H1 (cell line): ENCODE measurements around the gene SFRP2. TPM values are rescaled to one million over a fixed set of nuclear protein-coding genes. Genes with fewer than 3 reads are reported as not detected.

Experiments
- CTCF ChIA-PET: fragments of 300-600 bp; sonication (Branson Sonifier 250); formaldehyde crosslinking; loops from one replicate; lab custom pipeline; 2021; ENCODE audit not compliant: partially characterized antibody; lab: Charles Lee
- POLR2A ChIA-PET: fragments of 300-600 bp; sonication (Branson Sonifier 250); formaldehyde crosslinking; loops from one replicate; lab custom pipeline; 2021; ENCODE audit warnings: inconsistent platforms; ENCODE audit not compliant: partially characterized antibody; lab: Charles Lee
- DNase-seq, 2 experiments: peaks; one replicate each; pipeline versions ENCODE4 v3.0.0 to v3.0.0-alpha.2; 2010 to 2022; ENCODE audit warnings: low spot score in 2 of 2, low read depth in 1 of 2, mixed read lengths in 1 of 2
- FAIRE-seq: peaks from 2 replicates; lab custom pipeline; 2011; peaks lifted over from hg19 to GRCh38; lab: Jason Lieb, UNC
- H2AFZ ChIP-seq: 2 replicates; pipeline ENCODE4 v1.8.1; 2012; ENCODE audit warnings: low read length, inconsistent platforms
- H2AK5ac ChIP-seq: 2 replicates; pipeline ENCODE4 v1.6.1; 2013; ENCODE audit warnings: low read depth, low read length
- H2BK120ac ChIP-seq: replicated peaks from 2 replicates; pipeline ENCODE3; 2013; ENCODE audit warnings: low read depth, low read length, inconsistent platforms
- H2BK12ac ChIP-seq: 2 replicates; pipeline ENCODE4 v1.6.1; 2013; ENCODE audit warnings: low read depth, low read length
- H2BK15ac ChIP-seq: 2 replicates; pipeline ENCODE4 v1.6.1; 2013; ENCODE audit warnings: low read length
- H2BK20ac ChIP-seq: 2 replicates; pipeline ENCODE4 v1.6.1; 2013; ENCODE audit warnings: low read length
- H2BK5ac ChIP-seq: 2 replicates; pipeline ENCODE4 v1.6.1; 2013; ENCODE audit warnings: low read depth, low read length
- H3K14ac ChIP-seq: 2 replicates; pipeline ENCODE4 v1.6.1; 2013; ENCODE audit warnings: inconsistent platforms; ENCODE audit not compliant: insufficient read length
- H3K18ac ChIP-seq: 2 replicates; pipeline ENCODE4 v1.6.1; 2013; ENCODE audit warnings: low read length; ENCODE audit errors: extremely low read depth
- H3K23ac ChIP-seq: 2 replicates; pipeline ENCODE4 v1.6.1; 2013; ENCODE audit warnings: inconsistent platforms; ENCODE audit not compliant: insufficient read length
- H3K23me2 ChIP-seq: 2 replicates; pipeline ENCODE4 v1.6.1; 2013; ENCODE audit warnings: low read depth, low read length
- H3K27ac ChIP-seq: 2 replicates; pipeline ENCODE4 v1.6.1; 2011; ENCODE audit warnings: low read depth, low read length, inconsistent platforms
- H3K27me3 ChIP-seq, 4 experiments: replicated peaks in 1 of 4; 1 replicate in 1 of 4; 2 replicates in 3 of 4; pipeline versions ENCODE4 v1.6.1 to v1.8.1; 2011 to 2013; ENCODE audit warnings: low read length in 3 of 4, mild to moderate bottlenecking in 3 of 4, inconsistent platforms in 2 of 4, mixed read lengths in 2 of 4, moderate library complexity in 1 of 4; ENCODE audit not compliant: control insufficient read depth in 3 of 4, insufficient read depth in 3 of 4; ENCODE audit errors: extremely low read depth in 1 of 4
- H3K36me3 ChIP-seq, 4 experiments: 2 replicates each; pipeline versions ENCODE4 v1.6.1 to v1.8.1; 2011 to 2013; ENCODE audit warnings: mild to moderate bottlenecking in 4 of 4, low read length in 3 of 4, moderate library complexity in 2 of 4, control low read depth in 1 of 4, inconsistent platforms in 1 of 4; ENCODE audit not compliant: insufficient read depth in 4 of 4, control insufficient read depth in 2 of 4
- H3K4ac ChIP-seq: replicated peaks from 2 replicates; pipeline ENCODE3; 2013; ENCODE audit warnings: low read length, low read depth, mixed read lengths, inconsistent platforms; ENCODE audit not compliant: insufficient read length
- H3K4me1 ChIP-seq, 4 experiments: replicated peaks in 1 of 4; 1 replicate in 1 of 4; 2 replicates in 3 of 4; pipeline versions ENCODE4 v1.6.1 to v1.8.1; 2011 to 2013; ENCODE audit warnings: low read length in 3 of 4, inconsistent platforms in 2 of 4, mixed read lengths in 1 of 4; ENCODE audit not compliant: insufficient read depth in 4 of 4, control insufficient read depth in 3 of 4
- H3K4me2 ChIP-seq, 2 experiments: 2 replicates each; pipeline versions ENCODE4 v1.6.1 to v1.8.1; 2011 to 2013; ENCODE audit warnings: low read depth in 2 of 2, low read length in 2 of 2, control low read depth in 1 of 2, inconsistent platforms in 1 of 2, mild to moderate bottlenecking in 1 of 2; ENCODE audit not compliant: insufficient read depth in 1 of 2
- H3K4me3 ChIP-seq, 4 experiments: fragments of 200-600, 300-600 bp in 1 of 4; sonication (generic), shearing (Covaris generic), sonication (Bioruptor Twin) in 1 of 4; 2 replicates each; pipeline versions ENCODE4 v1.5.1 to v1.8.1; 2011 to 2016; ENCODE audit warnings: low read length in 4 of 4, low read depth in 3 of 4, control low read depth in 2 of 4, inconsistent platforms in 2 of 4, mild to moderate bottlenecking in 2 of 4, mixed read lengths in 1 of 4, moderate library complexity in 1 of 4; ENCODE audit not compliant: insufficient read depth in 2 of 4; ENCODE audit errors: extremely low read depth in 1 of 4
- H3K56ac ChIP-seq: replicated peaks from 2 replicates; pipeline ENCODE3; 2013; ENCODE audit warnings: low read depth, mild to moderate bottlenecking, mixed read lengths, low read length, inconsistent platforms; ENCODE audit not compliant: insufficient read length
- H3K79me1 ChIP-seq: 2 replicates; pipeline ENCODE4 v1.6.1; 2013; ENCODE audit warnings: low read depth, low read length, control low read depth
- H3K79me2 ChIP-seq, 2 experiments: 2 replicates each; pipeline versions ENCODE4 v1.6.1 to v1.8.1; 2012 to 2013; ENCODE audit warnings: low read length in 2 of 2, mild to moderate bottlenecking in 2 of 2, inconsistent platforms in 1 of 2; ENCODE audit not compliant: insufficient read depth in 2 of 2, control insufficient read depth in 1 of 2
- H3K9ac ChIP-seq, 4 experiments: replicated peaks in 1 of 4; 1 replicate in 1 of 4; 2 replicates in 3 of 4; pipeline versions ENCODE4 v1.6.1 to v1.8.1; 2011 to 2013; ENCODE audit warnings: low read depth in 3 of 4, low read length in 3 of 4, control low read depth in 2 of 4, mild to moderate bottlenecking in 2 of 4, moderate library complexity in 2 of 4, inconsistent platforms in 1 of 4; ENCODE audit errors: extremely low read depth in 1 of 4
- H3K9me3 ChIP-seq, 2 experiments: 2 replicates each; pipeline versions ENCODE4 v1.6.1 to v1.8.1; 2012 to 2013; ENCODE audit warnings: mild to moderate bottlenecking in 2 of 2, moderate library complexity in 2 of 2, control low read depth in 1 of 2, inconsistent platforms in 1 of 2, low read depth in 1 of 2, low read length in 1 of 2, mixed read lengths in 1 of 2; ENCODE audit not compliant: insufficient read depth in 2 of 2
- H4K20me1 ChIP-seq, 2 experiments: replicated peaks in 1 of 2; 2 replicates each; pipeline versions ENCODE3 to v1.8.1; 2011 to 2013; ENCODE audit warnings: inconsistent platforms in 2 of 2, low read length in 2 of 2, mild to moderate bottlenecking in 1 of 2; ENCODE audit not compliant: insufficient read depth in 2 of 2, control insufficient read depth in 1 of 2
- H4K5ac ChIP-seq: 2 replicates; pipeline ENCODE4 v1.6.1; 2013; ENCODE audit warnings: low read length, low read depth, mixed read lengths, inconsistent platforms; ENCODE audit not compliant: insufficient read length
- H4K8ac ChIP-seq: 2 replicates; pipeline ENCODE4 v1.8.0; 2013; ENCODE audit warnings: mild to moderate bottlenecking, moderate library complexity, low read length, inconsistent platforms; ENCODE audit not compliant: insufficient read depth; ENCODE audit errors: extremely low read depth
- H4K91ac ChIP-seq: replicated peaks from 2 replicates; pipeline ENCODE3; 2013; ENCODE audit warnings: low read length, mixed read lengths, inconsistent platforms; ENCODE audit not compliant: insufficient read length
- CBX8 ChIP-seq: fragments of 300-800, 300-1000 bp; sonication (generic); IDR thresholded peaks from 2 replicates; pipeline ENCODE4 v1.7.1; 2016; ENCODE audit warnings: low read depth, low read length, borderline replicate concordance
- CTBP2 ChIP-seq: IDR thresholded peaks from 2 replicates; pipeline ENCODE4 v1.7.0; 2011; ENCODE audit warnings: borderline replicate concordance, mild to moderate bottlenecking, moderate library complexity, mixed read lengths, low read length; ENCODE audit not compliant: insufficient read depth, insufficient read length
- EP300 ChIP-seq, 2 experiments: IDR thresholded peaks; 1 replicate in 1 of 2; 2 replicates in 1 of 2; pipeline ENCODE4 v1.6.1; 2011 to 2012; ENCODE audit warnings: low read depth in 2 of 2, low read length in 2 of 2, mild to moderate bottlenecking in 2 of 2, borderline replicate concordance in 1 of 2, inconsistent platforms in 1 of 2, moderate library complexity in 1 of 2
- PHF8 ChIP-seq: fragments of 200-600 bp; sonication (generic); conservative IDR thresholded peaks from 2 replicates; pipeline ENCODE4 v1.7.1; 2012; ENCODE audit warnings: low read depth, mild to moderate bottlenecking, inconsistent platforms, low read length, moderate library complexity
- RFX5 ChIP-seq: IDR thresholded peaks from 2 replicates; pipeline ENCODE4 v1.6.1; 2011; ENCODE audit warnings: low read depth, low read length, improper control_type of control experiment, borderline replicate concordance
- SIN3A ChIP-seq, 2 experiments: IDR thresholded peaks in 1 of 2; conservative IDR thresholded peaks in 1 of 2; 2 replicates each; pipeline ENCODE4 v1.6.1; 2011 to 2012; ENCODE audit warnings: low read length in 2 of 2, improper control_type of control experiment in 1 of 2, low read depth in 1 of 2, mild to moderate bottlenecking in 1 of 2
- SP2 ChIP-seq: IDR thresholded peaks from 2 replicates; pipeline ENCODE4 v1.6.1; 2012; ENCODE audit warnings: mild to moderate bottlenecking, low read length, inconsistent platforms
- SUZ12 ChIP-seq: fragments of 200-600 bp; sonication (generic); IDR thresholded peaks from 2 replicates; pipeline ENCODE4 v1.6.1; 2012; ENCODE audit warnings: mild to moderate bottlenecking, inconsistent platforms, low read length, moderate library complexity, mixed read lengths
- TAF7 ChIP-seq: optimal IDR thresholded peaks from 2 replicates; pipeline ENCODE3; 2011; ENCODE audit warnings: low read depth, mild to moderate bottlenecking, inconsistent platforms, low read length, moderate library complexity, borderline replicate concordance
- TBP ChIP-seq: IDR thresholded peaks from 2 replicates; pipeline ENCODE4 v1.6.1; 2011; ENCODE audit warnings: low read depth, low read length, improper control_type of control experiment
- TCF12 ChIP-seq: IDR thresholded peaks from 2 replicates; pipeline ENCODE4 v1.6.1; 2011; ENCODE audit warnings: low read depth, mild to moderate bottlenecking, low read length
- polyA plus RNA-seq, 7 experiments: library from polyadenylated mRNA; depleted of rRNA in 3 of 7; stranded (reverse) in 5 of 7; unstranded in 2 of 7; fragments of >200 nt in 5 of 7; fragments of 200-250 nt in 2 of 7; gene quantifications; 1 replicate in 5 of 7; 2 replicates in 1 of 7; 4 replicates in 1 of 7; pipeline versions ENCODE4 v1.2.1 to v1.2.3, GENCODE V29; 2011 to 2013; ENCODE audit warnings: missing spikeins in 2 of 7, mixed read lengths in 2 of 7
- total RNA-seq: library from RNA; stranded (reverse); fragmentation: NEBNext Ultra II Directional; extraction: Animal tissue kit (Norgen Biotek cat#: 25700); gene quantifications from 2 replicates; pipeline ENCODE4 v1.2.1, GENCODE V29; 2021
- TF ChIP-seq, protein P1 (sequence below): IDR thresholded peaks from 2 replicates; pipeline ENCODE4 v1.6.1; 2012; ENCODE audit warnings: inconsistent platforms
- TF ChIP-seq, protein P2 (sequence below): IDR thresholded peaks from 2 replicates; pipeline ENCODE4 v1.6.1; 2011; ENCODE audit warnings: low read depth, mild to moderate bottlenecking, low read length; ENCODE audit not compliant: insufficient read depth

SFRP2 gene
- total and polyA plus RNA-seq, 2 of the 8 experiments (the other 6 are each of a cell fraction or from before 2014, with no cell fraction given): 108 to 342 TPM

DNA sequence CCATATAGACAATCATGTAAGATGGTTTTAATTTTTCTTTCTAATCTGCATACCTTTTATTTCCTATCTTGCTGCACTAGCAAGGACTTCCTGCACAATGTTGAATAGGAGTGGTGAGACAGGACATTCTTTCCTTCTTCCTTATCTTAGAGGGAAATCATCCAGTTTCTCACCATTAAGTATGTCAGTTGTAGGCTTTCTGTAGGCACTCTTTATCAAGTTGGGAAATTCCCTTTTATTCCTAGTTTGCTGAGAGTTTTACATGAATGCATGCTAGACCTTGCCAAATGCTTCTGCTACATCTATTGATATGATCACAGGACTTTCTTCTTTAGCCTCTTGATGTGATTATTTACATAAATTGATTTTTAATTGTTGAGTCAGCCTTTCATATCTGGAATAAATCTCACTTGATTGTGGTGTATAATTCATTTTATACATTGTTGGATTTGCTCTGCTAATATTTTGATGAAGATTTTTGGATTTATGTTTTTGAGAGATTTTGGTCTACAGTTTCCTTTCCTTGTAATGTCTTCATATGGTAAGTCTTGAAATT, 52.9 kb downstream of the SFRP2 start:
- DNase-seq: no peak
- no peak overlapping the region for H2BK5ac ChIP-seq
- H3K9ac ChIP-seq: no peak overlapping the region
- ChIA-PET CTCF (no interaction called here), POLR2A (no interaction called here)
- H3K4me3 ChIP-seq: no peak overlapping the region
- H2BK12ac ChIP-seq: no peak overlapping the region
- H3K27ac ChIP-seq: no peak overlapping the region
- H3K79me1 ChIP-seq: no peaks in the 10 kb centered on the region
- H3K4ac ChIP-seq: no peak overlapping the region
- H3K23ac ChIP-seq: no peak overlapping the region
- no peak overlapping the region for H2BK15ac ChIP-seq
- H3K23me2 ChIP-seq: no peaks in the 10 kb centered on the region
- peaks cover 4% of the 10 kb centered on the region in 2 experiments; a peak in 2 of 4 replicates for H3K9me3 ChIP-seq
- H2AK5ac ChIP-seq: no peak overlapping the region
- H4K20me1 ChIP-seq: no peaks in the 10 kb centered on the region
- no peak overlapping the region for H2AFZ ChIP-seq
- H4K91ac ChIP-seq: no peak overlapping the region
- no peaks in the 10 kb centered on the region for H3K27me3 ChIP-seq
- no peak overlapping the region for H4K5ac ChIP-seq
- H3K4me1 ChIP-seq: no peaks in the 10 kb centered on the region
- no peak overlapping the region for H2BK20ac ChIP-seq
- peaks cover 0 to 3% (median under 1%) of the 10 kb centered on the region in 4 experiments; a peak in 2 of 8 replicates for H3K36me3 ChIP-seq
- no peak overlapping the region for H3K4me2 ChIP-seq
- H3K56ac ChIP-seq: no peak overlapping the region
- H3K79me2 ChIP-seq: no peaks in the 10 kb centered on the region
- FAIRE-seq: no peak
- no peak overlapping the region for H3K14ac ChIP-seq
- no peak overlapping the region for H3K18ac ChIP-seq
- no peak overlapping the region for H2BK120ac ChIP-seq
- no peak overlapping the region for H4K8ac ChIP-seq
- TF ChIP-seq RFX5 (no peak), TAF7 (no peak), TCF12 (no peak), PHF8 (no peak), SP2 (no peak), EP300 (IDR thresholded peaks at IDR 0.05; ENCODE audit: borderline replicate concordance in 1 of 2, low read depth in 2 of 2, low read length in 2 of 2) (no peak), TBP (no peak), SUZ12 (no peak), SIN3A (conservative IDR thresholded peaks at IDR 0.05 in 1 of 2, IDR thresholded peaks at IDR 0.05 in 1 of 2; ENCODE audit: low read depth in 1 of 2, low read length in 2 of 2) (no peak), CBX8 (no peak), CTBP2 (no peak)
- TF ChIP-seq, protein P1, sequence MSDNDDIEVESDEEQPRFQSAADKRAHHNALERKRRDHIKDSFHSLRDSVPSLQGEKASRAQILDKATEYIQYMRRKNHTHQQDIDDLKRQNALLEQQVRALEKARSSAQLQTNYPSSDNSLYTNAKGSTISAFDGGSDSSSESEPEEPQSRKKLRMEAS: no peak
- TF ChIP-seq, protein P2, sequence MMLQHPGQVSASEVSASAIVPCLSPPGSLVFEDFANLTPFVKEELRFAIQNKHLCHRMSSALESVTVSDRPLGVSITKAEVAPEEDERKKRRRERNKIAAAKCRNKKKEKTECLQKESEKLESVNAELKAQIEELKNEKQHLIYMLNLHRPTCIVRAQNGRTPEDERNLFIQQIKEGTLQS: no peak
